ENCODE data around the gene LGALS3BP. TPM values are rescaled to one million over a fixed set of nuclear protein-coding genes. Genes with fewer than 3 reads are reported as not detected.

Gene LGALS3BP
- total RNA-seq, 1 donor from 2014 or later, result 12.6 TPM

- no peaks in the 10 kb centered on the region for H3K4me1 Mint-ChIP-seq (ENCODE audit: unreplicated experiment)
- peaks cover 3% of the 10 kb centered on the region for H3K27me3 Mint-ChIP-seq (ENCODE audit: unreplicated experiment)
- H3K9me3 Mint-ChIP-seq (ENCODE audit: unreplicated experiment), result no peaks in the 10 kb centered on the region
- no peaks in the 10 kb centered on the region for H3K36me3 Mint-ChIP-seq (ENCODE audit: low read depth, unreplicated experiment)
- peak overlapping the region; percentile 30 for H3K27ac Mint-ChIP-seq (ENCODE audit: unreplicated experiment)
- no peak overlapping the region for H3K4me3 Mint-ChIP-seq (ENCODE audit: unreplicated experiment)
- DNase-seq (ENCODE audit: low spot score), result no peak
- TF ChIP-seq CTCF (IDR thresholded peaks at IDR 0.05; ENCODE audit: unreplicated experiment), result no peak
Measured at GRCh38 chr17:78961571-78961970, 18.2 kb downstream of the LGALS3BP start.

- H3K9me3 Mint-ChIP-seq (ENCODE audit: unreplicated experiment), result no peaks in the 10 kb centered on the region
- no peak for DNase-seq (ENCODE audit: low spot score)
- H3K4me1 Mint-ChIP-seq (ENCODE audit: unreplicated experiment), result no peaks in the 10 kb centered on the region
- no peak overlapping the region for H3K27ac Mint-ChIP-seq (ENCODE audit: unreplicated experiment)
- no peaks in the 10 kb centered on the region for H3K36me3 Mint-ChIP-seq (ENCODE audit: low read depth, unreplicated experiment)
- no peak overlapping the region for H3K4me3 Mint-ChIP-seq (ENCODE audit: unreplicated experiment)
- H3K27me3 Mint-ChIP-seq (ENCODE audit: unreplicated experiment), result peaks cover 3% of the 10 kb centered on the region
- no peak for TF ChIP-seq CTCF (IDR thresholded peaks at IDR 0.05; ENCODE audit: unreplicated experiment)
Measured at GRCh38 chr17:78960928-78961327, 18.8 kb downstream of the LGALS3BP start.

GRCh38 chr17:78959803-78960202 lies 19.9 kb downstream of the LGALS3BP start:
- no peak for DNase-seq (ENCODE audit: low spot score)
- Mint-ChIP-seq H3K27me3 (ENCODE audit: unreplicated experiment) (peaks cover 5% of the 10 kb centered on the region), H3K27ac (ENCODE audit: unreplicated experiment) (no peak overlapping the region), H3K36me3 (ENCODE audit: low read depth, unreplicated experiment) (no peaks in the 10 kb centered on the region), H3K9me3 (ENCODE audit: unreplicated experiment) (no peaks in the 10 kb centered on the region), H3K4me1 (ENCODE audit: unreplicated experiment) (no peaks in the 10 kb centered on the region), H3K4me3 (ENCODE audit: unreplicated experiment) (no peak overlapping the region)
- no peak for TF ChIP-seq CTCF (IDR thresholded peaks at IDR 0.05; ENCODE audit: unreplicated experiment)

GRCh38 chr17:78958641-78959127 lies 21.0 kb downstream of the LGALS3BP start:
- Mint-ChIP-seq H3K4me1 (ENCODE audit: unreplicated experiment) (no peaks in the 10 kb centered on the region), H3K4me3 (ENCODE audit: unreplicated experiment) (no peak overlapping the region), H3K27ac (ENCODE audit: unreplicated experiment) (no peak overlapping the region), H3K9me3 (ENCODE audit: unreplicated experiment) (no peaks in the 10 kb centered on the region), H3K36me3 (ENCODE audit: low read depth, unreplicated experiment) (no peaks in the 10 kb centered on the region), H3K27me3 (ENCODE audit: unreplicated experiment) (peaks cover 6% of the 10 kb centered on the region)
- DNase-seq (ENCODE audit: low spot score), result no peak
- TF ChIP-seq CTCF (IDR thresholded peaks at IDR 0.05; ENCODE audit: unreplicated experiment), result no peak

GRCh38 chr17:78957128-78957527 lies 22.6 kb downstream of the LGALS3BP start:
- H3K36me3 Mint-ChIP-seq (ENCODE audit: low read depth, unreplicated experiment), result no peaks in the 10 kb centered on the region
- H3K4me1 Mint-ChIP-seq (ENCODE audit: unreplicated experiment), result no peaks in the 10 kb centered on the region
- no peak overlapping the region for H3K4me3 Mint-ChIP-seq (ENCODE audit: unreplicated experiment)
- no peaks in the 10 kb centered on the region for H3K9me3 Mint-ChIP-seq (ENCODE audit: unreplicated experiment)
- H3K27me3 Mint-ChIP-seq (ENCODE audit: unreplicated experiment), result peaks cover 6% of the 10 kb centered on the region
- TF ChIP-seq CTCF (IDR thresholded peaks at IDR 0.05; ENCODE audit: unreplicated experiment), result no peak
- no peak overlapping the region for H3K27ac Mint-ChIP-seq (ENCODE audit: unreplicated experiment)
- DNase-seq (ENCODE audit: low spot score), result no peak
